Caki2 (cell line): ENCODE results near the gene DAB2IP. TPM values are rescaled to one million over a fixed set of nuclear protein-coding genes. Genes with fewer than 3 reads are reported as not detected.
A peak's percentile ranks its signal among the peaks of the same experiment; 100 is the strongest.
"Not testable (repeated sequence)": the region's sequence is repeated elsewhere in the genome, so short reads cannot be mapped to it uniquely, and the experiment has no call there.

Source experiments
- DNase-seq: peaks from one replicate; pipeline ENCODE4 v3.0.0-alpha.2; 2015; ENCODE audit warnings: low read depth
- in situ Hi-C: cut with HindIII; loops from 2 replicates; pipeline ENCODE4 v1.10.0; 2016; ENCODE audit warnings: low sequenced_read_pairs, low pct_unique_long_range_greater_than_20kb, mixed read lengths
- total RNA-seq: library from RNA; depleted of rRNA; stranded (reverse); fragments of >200 nt; shearing (Covaris generic); gene quantifications from 2 replicates; pipeline ENCODE4 v1.2.3, GENCODE V29; 2014; ENCODE audit warnings: low replicate concordance

Gene DAB2IP
- total RNA-seq, 1 experiment from 2014 or later = 0.84 TPM

DNA sequence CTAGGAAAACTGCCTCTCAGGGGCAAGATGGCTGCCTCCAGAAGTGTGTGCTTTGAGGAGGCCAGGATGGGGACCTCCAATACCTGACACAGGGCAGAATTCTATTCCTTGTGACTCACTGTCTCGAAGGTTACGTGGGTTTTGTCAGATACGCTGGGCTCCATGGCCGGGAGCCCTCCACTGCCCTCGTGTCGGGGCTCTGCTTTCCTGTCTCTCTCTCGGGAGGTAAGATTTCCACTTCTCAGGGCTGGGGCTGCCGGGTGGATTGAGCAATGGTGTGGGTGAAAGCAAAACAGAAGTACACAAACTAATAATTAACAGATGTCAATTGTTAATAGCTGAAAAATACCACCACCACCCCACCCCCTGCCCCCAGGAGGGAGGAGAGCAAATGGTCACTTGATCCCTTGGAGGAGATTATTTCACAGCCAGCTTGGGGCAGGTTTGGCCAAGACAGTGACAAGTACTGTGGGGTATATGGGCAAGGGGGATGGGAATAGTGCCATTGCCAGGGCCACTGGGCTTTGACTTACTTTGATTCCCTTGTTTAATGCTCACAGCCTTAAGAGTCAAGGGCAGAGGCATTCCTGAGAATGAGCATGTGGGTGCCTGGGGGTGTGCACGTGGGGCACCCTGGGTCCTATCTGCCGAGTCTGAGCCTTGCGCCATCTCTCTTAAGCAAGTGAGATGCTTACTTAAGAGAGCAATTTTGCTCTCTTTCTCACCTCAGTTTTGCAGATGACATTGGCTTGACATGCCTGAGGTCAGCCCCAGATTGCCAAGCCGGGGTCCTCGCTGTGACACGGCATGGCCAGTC is 28.8 kb upstream of the DAB2IP start:
- DNase-seq = peak; percentile 26
- in situ Hi-C loops = no loop called here

DNA sequence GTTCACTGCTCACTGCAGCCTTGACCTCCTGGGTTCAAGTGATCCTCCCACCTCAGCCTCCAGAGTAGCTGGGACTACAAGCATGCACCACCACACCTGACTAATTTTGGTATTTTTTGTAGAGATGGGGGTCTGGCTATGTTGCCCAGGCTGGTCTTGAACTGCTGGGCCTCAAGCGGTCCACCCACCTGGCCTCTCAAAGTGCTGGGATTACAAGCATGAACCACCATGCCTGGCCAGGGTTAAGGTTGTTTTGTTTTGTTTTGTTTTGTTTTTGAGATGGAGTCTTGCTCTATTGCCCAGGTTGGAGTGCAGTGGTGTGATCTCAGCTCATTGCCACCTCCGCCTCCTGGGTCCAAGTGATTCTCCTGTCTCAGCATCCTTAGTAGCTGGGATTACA is 28.0 kb upstream of the DAB2IP start:
- in situ Hi-C loops, DNase-seq: not testable (repeated sequence)

DNA sequence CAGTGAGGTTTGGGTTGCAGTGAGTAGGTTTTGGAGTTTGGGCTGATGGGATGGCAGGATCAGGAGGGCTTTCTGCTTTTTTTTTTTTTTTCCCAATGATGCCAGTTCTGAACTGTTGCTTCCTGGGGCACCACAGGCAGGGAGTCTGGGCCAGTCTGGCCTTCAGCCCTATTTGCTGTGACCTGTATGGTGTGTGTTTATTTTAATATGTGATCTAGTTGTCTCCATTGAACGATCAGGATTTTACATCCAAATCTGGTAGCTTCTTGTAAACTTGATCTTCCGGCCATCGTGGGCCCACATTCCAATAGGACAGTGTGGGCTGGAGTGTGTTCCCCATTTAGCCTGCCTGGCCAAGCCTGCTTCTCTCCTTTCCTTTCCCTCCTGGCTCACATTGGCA is 25.8 kb upstream of the DAB2IP start:
- in situ Hi-C loops = no loop called here
- DNase-seq = no peak

DNA sequence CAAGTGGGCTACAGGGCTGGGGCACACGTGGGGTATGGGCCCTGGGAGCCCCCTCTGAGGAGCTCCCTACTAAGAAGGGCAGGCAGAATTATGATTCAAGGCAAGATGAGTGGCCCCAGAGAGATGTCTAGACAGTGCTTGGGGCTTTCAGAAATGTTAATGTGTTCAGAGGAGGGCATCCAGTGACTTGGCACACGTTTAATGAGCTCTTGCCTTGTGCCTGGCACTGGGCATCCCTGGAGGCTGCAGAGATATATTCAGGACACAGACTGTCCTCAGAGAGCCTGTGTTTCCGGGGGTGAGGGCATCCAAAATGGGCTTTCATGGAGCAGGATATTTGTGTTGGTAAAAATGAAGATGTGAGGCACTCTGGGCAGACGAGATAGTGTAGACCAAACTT is 25.4 kb upstream of the DAB2IP start:
- in situ Hi-C loops = no loop called here
- no peak for DNase-seq

DNA sequence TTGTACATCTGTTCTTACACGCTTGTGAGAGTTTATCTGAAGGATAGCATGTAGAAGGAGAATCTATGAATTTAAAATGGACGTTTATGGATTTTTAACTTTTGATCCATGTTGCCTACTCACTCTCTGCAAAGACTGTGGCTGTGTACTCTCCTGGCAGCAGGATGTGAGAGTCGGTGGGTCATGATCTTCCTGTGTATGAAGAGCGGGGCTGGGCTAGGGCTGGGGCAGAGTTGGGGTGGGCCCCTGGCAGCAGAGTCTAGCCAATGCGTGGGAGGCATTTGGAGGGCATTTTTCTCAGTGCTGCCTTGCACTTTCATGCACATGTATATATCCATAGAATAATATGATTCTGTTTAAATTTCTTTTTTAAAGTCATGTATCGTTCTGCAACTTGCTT is 24.0 kb upstream of the DAB2IP start:
- in situ Hi-C loops = no loop called here
- no peak for DNase-seq

DNA sequence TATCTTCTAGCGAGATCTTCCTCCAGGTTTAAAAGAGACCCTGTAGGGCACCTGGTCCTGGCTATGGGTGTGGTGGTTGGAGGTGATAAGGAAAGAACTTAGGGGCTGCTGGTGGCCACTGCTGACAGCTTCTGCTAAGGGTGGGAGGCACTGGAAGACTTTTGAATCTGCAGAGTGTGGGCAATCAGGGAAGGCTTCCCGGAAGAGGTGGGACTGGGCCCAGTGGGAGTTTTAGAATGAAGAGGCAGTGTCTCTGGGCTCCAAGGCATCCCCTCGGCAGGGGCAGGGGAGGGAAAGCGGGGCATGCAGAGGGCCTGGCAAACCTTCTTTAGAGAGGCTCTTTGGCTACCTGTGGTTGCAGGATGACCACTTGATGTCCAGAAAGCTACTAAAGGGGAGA is 23.0 kb upstream of the DAB2IP start:
- no peak for DNase-seq
- in situ Hi-C loops = no loop called here

DNA sequence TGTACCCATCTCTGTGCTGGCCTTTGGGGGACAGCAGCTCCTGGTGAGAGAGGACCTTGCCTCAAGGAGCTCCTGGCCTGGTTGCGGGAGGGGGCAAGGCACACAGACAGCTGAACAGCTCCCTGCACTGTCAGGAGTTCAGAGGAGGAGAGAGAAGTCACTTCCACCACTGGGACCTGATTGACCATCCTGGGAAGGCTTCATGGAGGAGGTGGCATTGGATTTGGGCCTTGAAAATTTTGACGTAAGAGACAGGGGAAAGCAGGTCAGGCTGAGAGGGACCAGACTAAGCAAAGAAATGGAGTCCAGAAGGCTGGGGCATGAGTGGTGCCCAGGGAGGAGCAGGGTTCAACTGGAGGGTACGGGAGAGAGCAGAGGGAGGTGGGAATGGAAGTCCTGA is 20.3 kb upstream of the DAB2IP start:
- in situ Hi-C loops = no loop called here
- DNase-seq = no peak

DNA sequence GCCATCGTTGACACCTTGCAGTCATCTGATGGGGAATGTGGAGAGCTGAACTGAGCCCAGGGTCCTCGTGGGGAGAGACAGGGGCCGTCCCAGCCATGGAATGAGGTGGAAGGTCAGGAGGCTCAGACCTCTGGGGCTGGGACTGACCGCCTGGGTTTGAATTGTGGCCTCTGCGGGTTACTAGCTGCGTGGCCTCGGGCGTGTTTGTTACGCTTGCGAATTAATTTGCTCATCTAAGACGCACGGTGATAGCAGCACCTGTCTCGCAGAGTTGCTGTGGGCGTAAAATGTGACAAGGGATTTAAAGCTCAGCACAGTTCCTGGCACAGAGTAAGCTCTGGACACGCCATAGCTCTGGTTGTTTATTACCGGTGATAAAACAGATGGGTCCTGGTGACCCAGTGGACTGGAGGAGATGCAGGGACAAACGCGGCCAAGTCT is 19.4 kb upstream of the DAB2IP start:
- no peak for DNase-seq
- in situ Hi-C loops = no loop called here

DNA sequence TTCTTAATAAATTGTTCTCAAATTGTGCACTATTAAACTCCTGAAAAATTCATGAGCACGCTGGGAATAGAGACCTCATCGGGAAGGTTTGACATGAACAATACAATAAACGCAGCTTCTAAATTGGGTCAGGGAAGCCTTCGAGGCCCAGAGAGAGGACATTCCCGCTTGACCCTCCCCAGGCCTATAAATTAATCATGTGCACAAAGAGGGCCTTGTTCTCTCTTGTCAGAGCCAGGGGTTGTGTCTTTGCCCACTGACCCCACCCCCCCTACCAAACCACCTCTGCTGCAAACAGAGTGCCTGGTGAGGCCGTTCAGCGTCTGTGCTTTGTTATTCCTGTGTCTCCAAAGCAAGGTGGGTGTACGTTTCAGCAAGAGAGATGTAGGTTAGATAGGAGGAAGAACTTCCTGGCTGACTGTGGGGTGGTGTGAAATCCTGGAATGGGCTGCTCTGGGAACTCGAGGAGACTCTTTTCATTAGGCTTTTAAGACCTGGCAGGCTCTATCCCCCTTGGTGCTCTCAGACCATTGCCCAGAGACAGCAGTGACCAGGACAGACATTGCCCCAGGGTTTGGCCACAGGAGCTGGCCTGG is 18.2 kb upstream of the DAB2IP start:
- DNase-seq = no peak
- in situ Hi-C loops = no loop called here

DNA sequence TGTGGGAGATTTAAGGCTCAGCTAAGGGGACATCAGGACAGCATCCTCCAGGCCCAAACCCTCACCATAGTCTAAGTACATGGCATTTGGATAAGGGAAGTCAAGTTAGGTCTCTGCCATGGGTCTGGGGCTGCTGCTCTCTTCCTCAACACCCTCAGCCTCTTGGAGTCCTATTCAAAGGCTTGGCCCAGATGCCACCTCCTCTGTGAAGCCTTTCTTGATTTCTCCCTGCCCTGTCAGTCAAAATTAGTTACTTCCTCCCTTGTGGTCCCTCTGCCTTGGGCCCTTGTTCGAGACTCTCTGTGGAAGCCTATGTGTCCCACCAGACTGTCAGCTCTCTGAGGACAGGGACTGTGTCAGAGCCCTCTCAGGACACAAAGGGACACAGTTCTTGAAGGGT is 17.7 kb upstream of the DAB2IP start:
- in situ Hi-C loops = no loop called here
- DNase-seq = no peak

DNA sequence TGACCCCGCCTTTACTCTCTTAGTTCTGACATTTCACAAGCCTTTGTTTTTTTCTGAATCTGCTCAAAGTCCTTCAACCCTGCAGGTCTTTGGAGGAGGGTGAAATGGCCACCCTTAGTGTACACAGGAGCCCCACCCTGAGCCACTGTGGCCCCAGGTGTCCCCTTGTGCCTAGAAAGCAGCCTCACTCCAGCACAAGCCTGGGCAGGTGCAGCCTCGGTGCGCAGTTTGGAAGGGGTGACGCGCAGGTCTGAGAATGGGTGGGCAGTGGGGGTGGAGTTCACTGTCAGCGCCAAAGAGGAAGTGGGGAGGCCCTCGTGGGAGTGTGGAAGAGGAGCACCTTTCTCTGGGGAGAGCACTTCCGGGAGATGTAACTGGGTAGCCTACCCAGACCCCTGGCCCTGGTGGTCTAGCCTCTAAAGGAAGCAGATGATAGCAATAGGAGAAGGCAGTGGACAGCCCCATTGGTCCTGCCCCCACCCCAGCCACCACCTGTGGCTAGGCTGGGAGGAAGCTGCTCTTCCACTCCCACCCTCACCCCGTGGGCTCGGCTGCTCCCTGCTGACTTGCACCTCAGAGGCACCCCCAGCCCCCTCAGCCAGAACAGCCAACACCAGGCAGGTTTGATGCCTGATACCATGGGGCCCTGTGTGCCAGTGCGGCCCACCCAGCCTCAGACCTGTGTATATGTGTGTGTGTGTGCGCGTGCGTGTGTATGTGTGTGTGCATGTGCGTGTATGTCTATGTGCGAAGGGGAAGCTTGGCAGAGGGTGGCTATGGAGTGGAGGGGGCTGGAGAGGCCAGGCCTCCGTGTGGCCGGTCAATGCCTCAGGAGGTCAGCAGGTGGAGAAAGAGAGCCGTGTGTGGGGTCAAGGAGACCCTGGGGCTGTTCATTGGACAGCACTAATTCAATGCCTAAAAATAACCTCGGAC is 16.8 kb upstream of the DAB2IP start:
- in situ Hi-C loops = no loop called here
- peak; percentile 29 for DNase-seq

DNA sequence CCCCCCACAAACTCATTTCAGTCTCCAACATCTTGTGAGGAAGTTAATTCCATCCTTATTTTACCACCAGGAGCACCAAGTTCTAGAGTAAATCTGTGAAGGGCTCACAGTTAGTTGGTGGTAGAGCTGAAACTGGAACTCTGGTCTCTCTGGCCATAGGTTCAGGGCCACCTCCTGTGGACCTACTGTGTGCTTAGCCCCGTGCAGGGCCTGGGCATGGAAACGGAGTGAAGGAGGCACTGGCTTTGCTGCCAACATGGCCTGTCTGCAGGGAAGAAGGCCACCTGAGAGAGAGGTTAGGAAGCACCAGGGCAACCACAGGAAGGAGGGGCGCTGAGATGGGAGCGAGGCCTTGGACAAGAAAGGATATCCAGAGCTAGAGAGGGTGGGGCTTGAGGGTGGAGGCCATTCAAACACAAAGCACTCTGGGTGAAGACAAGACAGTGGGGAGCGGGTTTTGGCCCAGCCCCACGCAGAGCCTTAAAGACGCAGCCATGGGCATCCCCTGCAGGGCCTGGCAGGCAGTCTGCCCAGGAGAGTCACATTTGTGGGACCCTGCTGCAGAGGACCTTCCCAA is 16.0 kb upstream of the DAB2IP start:
- no peak for DNase-seq
- in situ Hi-C loops = no loop called here

DNA sequence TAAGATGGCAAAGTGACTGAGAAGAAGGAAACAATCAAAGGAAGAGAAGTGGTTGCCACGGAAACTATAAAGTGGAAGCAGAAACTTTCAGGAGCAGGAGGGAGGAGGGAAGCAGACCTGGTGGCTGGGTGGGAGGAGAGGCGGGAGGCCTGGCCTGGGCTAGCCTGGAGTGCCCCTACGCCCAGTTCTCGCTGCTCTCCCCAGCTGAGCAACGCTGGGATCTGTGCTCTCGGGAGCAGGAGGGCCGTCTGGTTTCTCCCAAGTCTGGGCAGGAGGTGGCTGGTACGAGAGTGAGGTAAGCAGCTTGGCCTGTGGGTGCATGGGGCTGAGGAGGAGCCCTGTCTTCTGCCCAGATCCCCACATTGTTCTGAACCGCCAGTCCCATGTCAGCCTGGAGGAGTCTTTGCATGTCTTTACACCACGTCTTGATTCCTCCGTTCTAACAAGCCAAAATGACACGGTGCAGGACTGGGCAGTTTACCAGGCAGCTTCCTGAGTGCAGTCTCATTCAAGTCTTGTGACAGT is 15.0 kb upstream of the DAB2IP start:
- in situ Hi-C loops = no loop called here
- DNase-seq = no peak

DNA sequence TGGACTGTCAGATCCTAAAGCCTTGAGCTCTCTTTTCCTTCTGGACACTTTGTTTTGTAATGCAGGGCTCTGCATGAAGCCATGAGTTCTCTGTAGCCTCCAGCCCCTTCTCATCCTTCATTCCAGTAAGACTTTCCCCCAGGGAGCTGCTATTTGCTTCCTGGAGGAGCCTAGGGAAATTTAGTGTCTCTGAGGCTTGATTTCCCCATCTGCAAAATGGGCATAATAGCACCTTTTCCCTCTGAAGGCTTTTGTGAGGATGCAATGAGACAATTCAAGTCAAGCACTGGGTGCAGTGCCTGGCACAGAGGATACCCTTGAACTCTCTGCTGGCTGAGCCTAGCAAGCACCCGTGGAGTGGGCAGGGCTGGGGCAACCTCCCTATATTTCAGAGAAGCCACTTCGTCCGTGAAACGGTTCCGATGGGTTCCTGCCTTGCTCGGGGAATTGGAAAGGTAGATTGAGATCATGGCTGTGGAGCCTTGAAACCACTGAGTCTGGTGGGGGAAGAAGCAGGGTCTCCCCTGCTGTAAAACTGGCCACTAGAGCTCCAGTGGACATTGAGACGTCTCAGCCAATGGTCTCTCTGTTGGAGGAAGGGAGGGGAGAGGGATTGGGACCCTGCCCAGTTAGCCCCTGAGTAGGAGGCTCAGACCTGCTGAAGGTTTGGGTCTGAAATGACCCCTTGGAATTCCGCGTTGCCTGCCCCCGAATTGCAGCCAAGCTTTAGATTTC is 14.3 kb upstream of the DAB2IP start:
- DNase-seq = no peak
- in situ Hi-C loops = no loop called here

DNA sequence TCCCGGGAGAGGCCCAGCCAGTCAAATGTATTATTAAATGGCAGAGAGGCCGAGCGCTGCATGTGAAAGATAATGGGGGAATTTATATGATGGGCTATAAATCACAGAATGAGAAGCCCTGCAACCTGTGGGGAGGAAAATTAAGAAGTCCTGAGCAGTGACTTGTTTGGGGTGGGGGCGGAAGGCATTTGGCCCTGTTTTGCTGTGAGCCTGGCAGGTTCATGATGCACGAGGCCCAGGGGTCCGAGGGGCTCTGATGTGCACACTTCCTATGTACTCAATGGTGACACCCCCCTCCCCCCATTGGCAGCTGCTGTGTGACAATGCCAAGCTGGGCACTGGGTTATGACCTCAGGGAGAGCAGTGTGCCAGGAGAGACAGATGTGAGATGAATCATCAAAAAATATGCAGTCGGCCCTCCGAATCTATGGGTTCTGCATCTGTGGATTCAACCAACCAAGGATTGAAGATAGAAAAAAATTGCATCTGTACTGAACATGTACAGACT is 13.7 kb upstream of the DAB2IP start:
- peak; percentile 54 for DNase-seq
- in situ Hi-C loops = no loop called here

DNA sequence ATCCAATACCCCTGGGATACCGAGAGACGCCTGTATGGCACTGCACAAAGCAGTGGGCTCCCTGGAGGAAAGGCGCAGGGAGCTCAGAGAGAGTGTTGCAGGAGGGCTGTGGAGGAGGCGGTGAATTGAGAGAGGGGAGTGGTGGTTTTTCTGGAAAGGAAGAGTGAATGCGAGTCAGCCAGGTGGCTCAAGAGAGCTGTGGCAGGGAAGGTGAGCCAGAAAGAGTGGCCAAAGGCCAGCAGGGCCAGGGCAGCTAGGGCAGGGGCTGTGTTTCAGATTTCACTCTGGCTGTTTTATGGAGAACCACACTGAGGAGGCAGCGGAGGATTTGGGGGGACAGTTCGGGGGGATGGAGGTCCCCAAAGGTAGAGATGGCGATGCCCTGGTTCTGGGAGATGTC is 13.0 kb upstream of the DAB2IP start:
- no peak for DNase-seq
- in situ Hi-C loops = no loop called here

DNA sequence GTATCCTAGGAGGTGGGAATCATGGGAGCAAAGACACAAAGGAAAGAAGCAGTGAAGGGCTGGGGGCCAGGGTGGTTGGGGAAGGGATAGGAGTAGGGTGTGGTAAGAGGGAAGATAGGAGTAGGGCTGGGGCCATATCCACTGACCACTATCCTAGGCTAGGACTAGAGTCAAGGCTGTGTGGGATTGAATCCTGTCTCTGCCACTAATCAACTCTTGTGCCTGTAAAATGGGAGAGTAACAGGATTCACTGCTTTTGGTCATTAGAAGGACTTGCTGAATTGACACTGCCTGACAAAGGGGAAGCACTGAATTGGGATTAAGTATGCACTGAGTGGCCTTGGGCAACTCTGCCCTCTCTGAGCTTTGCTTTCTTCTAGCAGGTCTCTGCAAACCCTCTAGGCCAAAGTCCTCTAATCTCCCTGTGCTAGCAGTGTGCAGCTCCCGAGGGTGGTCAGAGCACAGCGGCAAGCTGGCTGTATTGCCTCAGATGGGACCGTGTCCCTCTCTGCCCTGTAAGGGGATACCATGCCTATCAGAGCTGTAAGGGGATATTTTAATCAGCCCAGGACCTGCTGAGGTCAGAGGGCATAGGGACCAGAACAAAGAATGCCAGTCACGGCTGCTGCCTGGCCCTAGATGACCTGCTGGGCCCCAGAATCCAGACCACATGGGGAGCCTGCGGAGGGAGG is 12.4 kb upstream of the DAB2IP start:
- no peak for DNase-seq
- in situ Hi-C loops = no loop called here
